Retinal pigment epithelial cell (primary cell): Measurements from ENCODE around the gene POLR1G.

Source experiments
- DNase-seq: peaks from one replicate; pipeline ENCODE4 v3.0.0-alpha.2; 2010; ENCODE audit warnings: low read depth
- H3K4me3 ChIP-seq: 2 replicates; pipeline ENCODE4 v1.5.1; 2011; ENCODE audit warnings: mild to moderate bottlenecking, low read length, control low read depth, moderate library complexity
- TF ChIP-seq, protein P1 (sequence below): conservative IDR thresholded peaks from 2 replicates; pipeline ENCODE4 v1.5.1; 2011; ENCODE audit warnings: low read depth, low read length, control low read depth, inconsistent platforms

POLR1G gene

DNA sequence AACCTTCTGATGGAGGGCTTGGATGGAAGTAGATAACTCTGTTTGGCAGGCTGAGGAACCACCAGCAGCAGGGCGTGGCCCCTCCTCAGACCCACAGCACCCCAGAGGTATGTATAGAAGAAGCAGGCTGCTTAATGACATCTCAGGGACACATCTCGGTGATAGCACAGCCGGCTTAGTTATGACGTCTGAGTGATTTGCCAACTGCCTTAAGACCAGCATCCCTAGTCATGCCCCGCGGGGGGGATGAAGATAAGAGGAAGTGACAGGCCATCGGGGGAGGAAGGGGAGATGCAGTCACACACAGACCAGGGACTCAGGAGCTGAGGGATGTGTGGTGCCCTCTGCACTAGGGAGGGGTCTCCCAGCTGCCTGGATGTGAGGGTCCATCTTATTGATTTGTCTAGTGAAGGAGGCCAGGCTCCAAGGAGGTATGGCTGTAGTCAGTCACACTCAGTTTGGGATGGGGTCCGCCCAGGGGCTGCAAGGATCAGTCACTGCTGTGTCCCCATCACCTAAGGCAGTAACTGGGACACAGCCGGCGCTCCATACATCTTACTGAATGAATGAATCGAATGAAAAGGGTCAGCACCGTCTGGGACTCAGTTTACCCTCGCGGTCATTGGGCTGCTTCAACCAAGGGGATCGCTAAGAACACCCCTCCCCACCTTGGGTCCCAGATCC, 36.5 kb downstream of the POLR1G start:
- DNase-seq, result no peak
- TF ChIP-seq, protein P1, sequence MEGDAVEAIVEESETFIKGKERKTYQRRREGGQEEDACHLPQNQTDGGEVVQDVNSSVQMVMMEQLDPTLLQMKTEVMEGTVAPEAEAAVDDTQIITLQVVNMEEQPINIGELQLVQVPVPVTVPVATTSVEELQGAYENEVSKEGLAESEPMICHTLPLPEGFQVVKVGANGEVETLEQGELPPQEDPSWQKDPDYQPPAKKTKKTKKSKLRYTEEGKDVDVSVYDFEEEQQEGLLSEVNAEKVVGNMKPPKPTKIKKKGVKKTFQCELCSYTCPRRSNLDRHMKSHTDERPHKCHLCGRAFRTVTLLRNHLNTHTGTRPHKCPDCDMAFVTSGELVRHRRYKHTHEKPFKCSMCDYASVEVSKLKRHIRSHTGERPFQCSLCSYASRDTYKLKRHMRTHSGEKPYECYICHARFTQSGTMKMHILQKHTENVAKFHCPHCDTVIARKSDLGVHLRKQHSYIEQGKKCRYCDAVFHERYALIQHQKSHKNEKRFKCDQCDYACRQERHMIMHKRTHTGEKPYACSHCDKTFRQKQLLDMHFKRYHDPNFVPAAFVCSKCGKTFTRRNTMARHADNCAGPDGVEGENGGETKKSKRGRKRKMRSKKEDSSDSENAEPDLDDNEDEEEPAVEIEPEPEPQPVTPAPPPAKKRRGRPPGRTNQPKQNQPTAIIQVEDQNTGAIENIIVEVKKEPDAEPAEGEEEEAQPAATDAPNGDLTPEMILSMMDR, result no peak
- H3K4me3 ChIP-seq, result peak overlapping the region; percentile 61

DNA sequence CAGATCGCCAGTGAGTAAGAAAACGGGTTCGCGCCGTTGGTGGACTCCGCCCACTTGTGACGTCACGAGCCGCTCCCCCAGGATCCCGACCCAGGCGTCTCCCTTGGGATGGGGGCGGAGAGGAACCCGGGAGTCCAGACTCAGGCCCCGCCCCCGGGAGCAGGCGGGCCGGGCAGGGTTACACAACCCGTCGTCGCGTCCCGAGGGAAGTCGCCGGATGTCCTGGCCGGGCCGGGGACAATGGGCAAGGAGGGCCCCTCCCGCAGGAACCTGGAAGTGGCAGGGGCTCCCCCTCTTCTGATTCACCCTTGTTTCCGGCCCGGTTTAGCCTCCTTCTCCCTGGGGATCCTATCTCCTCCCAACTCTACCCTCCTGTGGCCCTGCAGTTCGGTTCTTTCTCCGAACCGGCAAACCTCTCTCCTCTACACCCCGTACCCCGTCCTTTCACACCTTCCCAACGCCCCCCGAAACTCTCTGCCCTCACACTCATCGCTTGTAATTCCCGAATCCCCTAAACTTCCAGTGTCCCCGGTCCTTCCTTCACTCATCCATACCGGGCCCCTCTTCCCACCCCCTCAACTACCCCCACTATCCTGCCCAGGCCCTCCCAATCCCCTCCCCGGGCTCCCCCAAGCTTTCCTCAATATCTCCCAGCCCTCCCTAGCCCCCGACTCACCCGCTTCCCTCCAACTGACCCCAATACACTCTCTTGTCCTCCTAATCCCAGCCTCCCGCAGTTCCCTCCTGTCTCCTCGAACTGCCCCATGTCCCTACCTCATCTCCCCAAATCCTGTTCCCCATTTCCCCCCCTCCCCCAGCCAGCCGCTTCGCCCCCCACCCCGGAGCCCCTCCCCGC, 37.2 kb downstream of the POLR1G start:
- DNase-seq, result no peak
- peak overlapping the region; percentile 61 for H3K4me3 ChIP-seq
- TF ChIP-seq, protein P1, result no peak

DNA sequence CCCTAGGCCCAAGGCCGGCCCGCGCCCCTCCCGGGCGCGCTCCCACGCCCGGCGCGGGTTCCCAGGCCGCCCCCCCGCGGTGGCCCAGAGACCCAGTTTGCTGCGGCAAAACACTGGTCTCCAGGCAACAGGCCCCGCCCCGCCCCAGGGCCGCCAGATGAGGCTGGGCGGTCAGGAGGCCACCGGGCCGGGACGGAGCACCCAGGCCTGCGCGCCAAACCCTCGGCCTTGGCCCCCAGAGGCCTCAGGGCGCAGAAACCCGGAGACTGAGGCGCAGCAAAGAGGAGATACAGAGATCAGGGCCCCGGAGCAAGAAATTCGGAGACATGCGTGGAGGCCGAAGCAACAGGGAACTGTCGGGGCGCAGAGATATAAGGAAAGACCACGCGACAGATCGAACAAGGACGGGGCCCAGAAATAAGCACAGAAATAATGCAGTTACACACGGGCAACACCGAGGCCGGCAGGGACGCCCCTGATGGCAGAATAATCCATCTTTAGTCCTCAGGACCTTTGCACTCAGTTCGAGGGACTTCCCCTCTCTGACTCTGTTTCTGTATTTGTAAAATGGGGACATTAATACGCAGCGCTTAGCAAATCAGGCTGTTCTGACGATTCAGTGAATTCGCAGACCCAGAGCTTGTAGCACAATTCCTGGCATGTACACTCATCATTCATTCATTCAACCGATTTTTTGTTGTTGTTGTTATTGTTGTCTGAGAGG, 38.0 kb downstream of the POLR1G start:
- DNase-seq, result no peak
- peak overlapping the region; percentile 41 for H3K4me3 ChIP-seq
- TF ChIP-seq, protein P1, result no peak

DNA sequence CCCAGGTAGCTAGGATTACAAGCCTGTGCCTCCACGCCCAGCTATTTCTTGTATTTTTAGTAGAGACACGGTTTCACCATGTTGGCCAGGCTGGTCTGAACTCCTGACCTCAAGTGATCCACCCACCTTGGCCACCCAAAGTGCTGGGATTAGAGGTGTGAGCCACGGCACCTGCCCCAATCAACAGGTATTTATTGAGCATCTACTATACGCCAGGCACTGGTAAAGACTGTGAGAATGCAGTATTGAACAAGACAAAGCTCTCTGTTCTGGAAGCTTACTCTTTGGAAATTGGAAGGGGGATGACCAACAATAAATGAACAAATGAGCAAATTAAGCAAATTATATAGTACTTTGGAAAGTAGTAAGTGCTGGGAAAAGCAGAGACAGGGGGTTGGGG, 38.7 kb downstream of the POLR1G start:
- TF ChIP-seq, protein P1, result no peak
- H3K4me3 ChIP-seq, result no peak overlapping the region
- no peak for DNase-seq

DNA sequence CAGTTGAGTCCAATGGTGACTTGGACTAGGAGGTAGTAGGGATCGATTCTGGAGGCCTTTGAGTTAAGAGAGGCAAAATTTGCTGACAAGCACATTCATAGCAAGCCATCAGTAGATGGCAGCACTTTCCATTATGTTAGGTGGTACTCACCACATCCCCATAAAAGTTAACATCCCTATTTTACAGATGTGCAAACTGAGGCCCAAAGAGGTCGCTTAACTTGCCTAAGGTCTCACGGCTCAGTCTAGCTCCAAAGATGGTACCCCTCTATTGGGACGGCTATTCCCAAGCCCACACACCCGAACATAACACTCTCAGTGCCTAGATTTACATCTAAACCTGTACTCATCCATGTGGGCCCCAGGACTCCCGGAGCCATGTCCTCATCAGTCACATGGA, 39.9 kb downstream of the POLR1G start:
- DNase-seq, result no peak
- TF ChIP-seq, protein P1, result peak; percentile 49

DNA sequence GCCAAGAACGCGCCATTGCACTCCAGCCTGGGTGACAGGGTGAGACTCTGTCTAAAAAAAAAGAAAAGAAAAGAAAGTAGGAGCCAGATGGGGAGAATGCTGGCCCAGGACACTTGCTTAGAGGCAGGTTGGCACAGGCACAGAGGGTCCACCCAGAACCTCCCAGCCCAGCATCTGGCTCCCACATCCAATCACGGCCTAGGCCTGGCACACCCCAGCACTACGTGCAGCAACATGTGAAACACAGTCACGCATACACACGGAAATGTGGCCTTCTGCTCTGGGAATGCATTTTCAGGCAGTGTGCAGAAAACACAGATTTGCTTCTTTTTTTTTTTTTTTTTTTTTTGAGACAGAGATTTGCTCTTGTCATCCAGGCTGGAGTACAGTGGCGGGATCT, 40.5 kb downstream of the POLR1G start:
- no peak overlapping the region for H3K4me3 ChIP-seq
- DNase-seq, result no peak
- TF ChIP-seq, protein P1, result no peak

More for the DNA sequence above, 39.9 kb downstream of the POLR1G start:
- no peak overlapping the region for H3K4me3 ChIP-seq
